ENCODE measurements around the gene SRL. TPM values are rescaled to one million over a fixed set of nuclear protein-coding genes. Genes with fewer than 3 reads are reported as not detected.

Gene SRL
- total and polyA plus RNA-seq, 2 of the 4 experiments (the other 2 are of a cell fraction) = under 0.01 to 0.14 TPM

- DNase-seq (no peak), ATAC-seq (ENCODE audit: low read depth) (no peak)
- Histone ChIP-seq H2BK120ac (ENCODE audit: low read depth, low read length) (no peak overlapping the region), H3K9me1 (ENCODE audit: insufficient read depth, low read length) (no peaks in the 10 kb centered on the region), H3K4ac (ENCODE audit: low read depth, low read length) (no peak overlapping the region), H2AK9ac (replicated peaks; ENCODE audit: low read depth, low read length, poor library complexity) (no peak overlapping the region), H3K27ac (ENCODE audit: insufficient read depth, low read length) (no peak overlapping the region), H4K8ac (ENCODE audit: low read depth in 2 of 2, low read length in 2 of 2) (no peak overlapping the region), H3K23ac (ENCODE audit: low read depth, low read length) (no peak overlapping the region), H3K4me3 (ENCODE audit: insufficient read depth, low read depth, low read length) (no peak overlapping the region), H3K56ac (ENCODE audit: extremely low read depth, insufficient read depth, low read length) (no peak overlapping the region), H2AK5ac (ENCODE audit: low read depth, low read length) (no peak overlapping the region), H3K18ac (ENCODE audit: low read depth, low read length) (no peak overlapping the region), H2BK20ac (ENCODE audit: low read depth, low read length) (no peak overlapping the region), H4K20me1 (ENCODE audit: insufficient read depth, low read length) (no peaks in the 10 kb centered on the region), H3K14ac (replicated peaks; ENCODE audit: low read depth, low read length) (no peak overlapping the region), H3K9me3 (ENCODE audit: control insufficient read depth, insufficient read depth, low read length) (peaks cover 7% of the 10 kb centered on the region), H3K4me1 (ENCODE audit: control insufficient read depth, insufficient read depth, low read length) (no peaks in the 10 kb centered on the region), H3K27me3 (ENCODE audit: control insufficient read depth, insufficient read depth, low read length) (0 out of 2 replicates have a peak, but pooled peaks cover 3% of the 10 kb centered on the region), H4K5ac (ENCODE audit: low read depth, low read length) (no peak overlapping the region), H3K9ac (ENCODE audit: low read depth, low read length) (no peak overlapping the region), H3K36me3 (ENCODE audit: control insufficient read depth, insufficient read depth, low read length) (no peaks in the 10 kb centered on the region), H2BK15ac (ENCODE audit: low read depth, low read length) (no peak overlapping the region), H3K79me1 (ENCODE audit: low read depth in 1 of 2, low read length in 2 of 2) (no peaks in the 10 kb centered on the region), H2BK5ac (ENCODE audit: low read depth, low read length, poor library complexity, severe bottlenecking) (no peak overlapping the region), H2AFZ (replicated peaks; ENCODE audit: low read length, poor library complexity) (no peak overlapping the region), H4K91ac (ENCODE audit: insufficient read depth, low read depth, low read length) (no peak overlapping the region), H3K4me2 (ENCODE audit: low read depth, low read length) (no peak overlapping the region)
- dilution Hi-C loops (cut with HindIII; ENCODE audit: low sequenced_read_pairs, unreplicated experiment) (no loop called here), in situ Hi-C loops (cut with MboI; ENCODE audit: low sequenced_read_pairs) (no loop called here), intact Hi-C loops (cut with micrococcal nuclease) (no loop called here)
- no TSS peak for BruUV-seq (replicated peaks)
- 80% methylated on average over 3 of the region's 10 CpGs; no CpG with 5 or more reads in 1 of the 2 experiments for WGBS, 2 experiments (ENCODE audit: extremely low coverage in 2 of 2, insufficient read length in 1 of 2)
- CTCF ChIA-PET = no interaction called here
- POLR2A ChIA-PET (ENCODE audit: unreplicated experiment) = no interaction called here
- no peak for TF ChIP-seq USF2 (IDR thresholded peaks at IDR 0.05; ENCODE audit: low read depth, low read length)
- no peak for TF ChIP-seq MAFK (IDR thresholded peaks at IDR 0.05; ENCODE audit: low read depth, low read length)
- no peak for TF ChIP-seq NFE2L2 (IDR thresholded peaks at IDR 0.05; ENCODE audit: low read depth, low read length)
- TF ChIP-seq CHD1 (IDR thresholded peaks at IDR 0.05; ENCODE audit: low read depth, low read length) = no peak
- no peak for TF ChIP-seq BHLHE40 (IDR thresholded peaks at IDR 0.05; ENCODE audit: low read depth, low read length)
- no peak for TF ChIP-seq POLR2A (IDR thresholded peaks at IDR 0.05; ENCODE audit: low read depth, low read length)
- TF ChIP-seq RCOR1 (IDR thresholded peaks at IDR 0.05; ENCODE audit: insufficient replicate concordance, low read length) = no peak
- no peak for TF ChIP-seq RAD21 (IDR thresholded peaks at IDR 0.05; ENCODE audit: low read length)
- no peak for TF ChIP-seq CTCF (conservative IDR thresholded peaks at IDR 0.05; ENCODE audit: low read depth, low read length)
- TF ChIP-seq CEBPB (IDR thresholded peaks at IDR 0.05; ENCODE audit: low read depth, low read length) = no peak
- TF ChIP-seq FOS (IDR thresholded peaks at IDR 0.05; ENCODE audit: low read depth, low read length) = no peak
- no peak for TF ChIP-seq ELK1 (IDR thresholded peaks at IDR 0.05; ENCODE audit: borderline replicate concordance, low read depth, low read length)
- TF ChIP-seq RFX5 (IDR thresholded peaks at IDR 0.05; ENCODE audit: low read depth, low read length) = no peak
- no peak for TF ChIP-seq SMC3 (IDR thresholded peaks at IDR 0.05; ENCODE audit: low read depth, low read length)
- TF ChIP-seq MXI1 (IDR thresholded peaks at IDR 0.05; ENCODE audit: borderline replicate concordance, low read depth, low read length) = no peak
- no peak for TF ChIP-seq MAZ (IDR thresholded peaks at IDR 0.05; ENCODE audit: borderline replicate concordance, low read depth, low read length)
Measured at GRCh38 chr16:4147236-4147635, 94.6 kb downstream of the SRL start.
